Gastrocnemius medialis (tissue), 4 donors: ENCODE measurements around the gene SLC2A2.

Experiments used
- CTCF ChIP-seq, 5 experiments: fragments of 450-650 bp in 3 of 5; fragments of 200-600 bp in 2 of 5; sonication (generic) in 2 of 5; IDR thresholded peaks in 4 of 5; conservative IDR thresholded peaks in 1 of 5; 1 replicate in 4 of 5; 2 replicates in 1 of 5; pipeline ENCODE4 v1.5.1; 2016 to 2019; ENCODE audit warnings: antibody characterized with exemption in 5 of 5, mild to moderate bottlenecking in 3 of 5, moderate library complexity in 3 of 5
- POLR2A ChIP-seq, 2 donors: fragments of 450-650 bp; IDR thresholded peaks; one replicate each; pipeline ENCODE4 v1.6.1; 2017; ENCODE audit warnings: antibody characterized with exemption in 2 of 2, mild to moderate bottlenecking in 2 of 2, moderate library complexity in 2 of 2

GRCh38 chr3:171023566-171023965, 3.0 kb downstream of the SLC2A2 start:
- TF ChIP-seq CTCF (IDR thresholded peaks at IDR 0.05 in 4 of 5, conservative IDR thresholded peaks at IDR 0.05 in 1 of 5) = no peak
- TF ChIP-seq POLR2A (IDR thresholded peaks at IDR 0.05) = no peak
